Measurements from ENCODE around the gene MTCL1. TPM values are rescaled to one million over a fixed set of nuclear protein-coding genes. Genes with fewer than 3 reads are reported as not detected.

Gene MTCL1
- total and polyA plus RNA-seq, 4 donors = 1.3 to 12.4 (median 3.7) TPM

DNA sequence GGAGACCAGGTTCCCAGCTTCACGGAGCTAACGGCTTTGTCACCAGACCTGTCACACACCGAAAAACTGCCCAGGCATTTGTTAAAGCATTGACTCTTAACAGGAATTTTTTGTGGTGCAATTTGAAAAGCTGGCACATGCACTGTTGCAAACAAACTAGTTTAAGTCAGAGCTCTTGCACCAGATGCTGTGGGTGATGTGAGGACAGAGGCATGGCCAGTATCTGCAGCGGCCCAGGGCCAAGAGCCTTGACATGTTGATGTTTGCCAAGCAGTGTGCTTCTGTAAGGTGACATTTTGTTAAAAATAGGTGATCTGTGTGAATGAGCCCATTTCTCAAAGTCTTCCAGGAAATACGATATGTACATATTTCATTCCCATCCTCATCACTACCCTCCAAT is 142.5 kb downstream of the MTCL1 start:
- WGBS, 2 donors = 71 to 91% methylated on average over 5 of the region's 5 CpGs
- no peak overlapping the region for H3K27ac ChIP-seq (ENCODE audit: low read depth in 1 of 2, low read length in 1 of 2)
- no peaks in the 10 kb centered on the region for H3K36me3 ChIP-seq (ENCODE audit: control insufficient read depth in 4 of 4, insufficient read depth in 4 of 4, low read length in 4 of 4)
- peaks cover 0 to 9% (median 0%) of the 10 kb centered on the region in 5 donors for H3K4me1 ChIP-seq (ENCODE audit: control insufficient read depth in 5 of 5, insufficient read depth in 5 of 5, low read length in 5 of 5)
- no peaks in the 10 kb centered on the region for H3K27me3 ChIP-seq (ENCODE audit: control insufficient read depth in 3 of 3, insufficient read depth in 3 of 3, low read length in 2 of 3)
- ATAC-seq (ENCODE audit: insufficient read depth, low FRiP score) = no peak
- H3K9ac ChIP-seq (ENCODE audit: insufficient read depth in 1 of 2, low read length in 2 of 2) = no peak overlapping the region
- DNase-seq = no peak
- TF ChIP-seq, protein P1, sequence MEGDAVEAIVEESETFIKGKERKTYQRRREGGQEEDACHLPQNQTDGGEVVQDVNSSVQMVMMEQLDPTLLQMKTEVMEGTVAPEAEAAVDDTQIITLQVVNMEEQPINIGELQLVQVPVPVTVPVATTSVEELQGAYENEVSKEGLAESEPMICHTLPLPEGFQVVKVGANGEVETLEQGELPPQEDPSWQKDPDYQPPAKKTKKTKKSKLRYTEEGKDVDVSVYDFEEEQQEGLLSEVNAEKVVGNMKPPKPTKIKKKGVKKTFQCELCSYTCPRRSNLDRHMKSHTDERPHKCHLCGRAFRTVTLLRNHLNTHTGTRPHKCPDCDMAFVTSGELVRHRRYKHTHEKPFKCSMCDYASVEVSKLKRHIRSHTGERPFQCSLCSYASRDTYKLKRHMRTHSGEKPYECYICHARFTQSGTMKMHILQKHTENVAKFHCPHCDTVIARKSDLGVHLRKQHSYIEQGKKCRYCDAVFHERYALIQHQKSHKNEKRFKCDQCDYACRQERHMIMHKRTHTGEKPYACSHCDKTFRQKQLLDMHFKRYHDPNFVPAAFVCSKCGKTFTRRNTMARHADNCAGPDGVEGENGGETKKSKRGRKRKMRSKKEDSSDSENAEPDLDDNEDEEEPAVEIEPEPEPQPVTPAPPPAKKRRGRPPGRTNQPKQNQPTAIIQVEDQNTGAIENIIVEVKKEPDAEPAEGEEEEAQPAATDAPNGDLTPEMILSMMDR (IDR thresholded peaks at IDR 0.05; ENCODE audit: control extremely low read depth, extremely low read depth) = no peak
- H3K4me3 ChIP-seq = no peak overlapping the region
- no peaks in the 10 kb centered on the region for H3K9me3 ChIP-seq (ENCODE audit: control insufficient read depth in 4 of 4, insufficient read depth in 3 of 4, low read length in 3 of 4)

DNA sequence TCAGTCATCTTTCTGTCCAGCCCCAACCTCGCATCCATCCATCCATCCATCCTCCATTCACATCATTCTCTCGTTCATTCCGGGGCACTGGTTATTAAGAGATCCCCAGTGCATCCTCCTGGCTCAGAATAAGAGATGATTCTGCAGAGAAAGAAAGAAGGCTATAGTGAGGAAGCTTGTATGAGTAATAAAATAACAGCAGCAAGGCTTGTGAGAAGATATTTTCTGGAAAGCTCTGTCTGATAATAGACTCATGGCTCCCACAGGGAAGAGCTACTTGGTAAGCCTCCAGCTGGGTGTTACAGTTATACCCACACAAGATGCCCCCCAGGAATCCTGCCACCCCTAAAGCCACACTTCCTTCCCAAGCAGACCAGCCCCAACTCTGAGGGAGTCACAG is 143.2 kb downstream of the MTCL1 start:
- no peak for ATAC-seq (ENCODE audit: insufficient read depth, low FRiP score)
- Histone ChIP-seq H3K9ac (ENCODE audit: insufficient read depth in 1 of 2, low read length in 2 of 2) (no peak overlapping the region), H3K36me3 (ENCODE audit: control insufficient read depth in 4 of 4, insufficient read depth in 4 of 4, low read length in 4 of 4) (no peaks in the 10 kb centered on the region), H3K27ac (ENCODE audit: low read depth in 1 of 2, low read length in 1 of 2) (no peak overlapping the region), H3K27me3 (ENCODE audit: control insufficient read depth in 3 of 3, insufficient read depth in 3 of 3, low read length in 2 of 3) (no peaks in the 10 kb centered on the region), H3K4me1 (ENCODE audit: control insufficient read depth in 5 of 5, insufficient read depth in 5 of 5, low read length in 5 of 5) (peaks cover 0 to 9% (median 0%) of the 10 kb centered on the region in 5 donors), H3K4me3 (no peak overlapping the region), H3K9me3 (ENCODE audit: control insufficient read depth in 4 of 4, insufficient read depth in 3 of 4, low read length in 3 of 4) (no peaks in the 10 kb centered on the region)
- WGBS, 2 donors = 93 to 96% methylated on average over 3 of the region's 3 CpGs
- DNase-seq = no peak
- TF ChIP-seq, protein P1 (IDR thresholded peaks at IDR 0.05; ENCODE audit: control extremely low read depth, extremely low read depth) = no peak

DNA sequence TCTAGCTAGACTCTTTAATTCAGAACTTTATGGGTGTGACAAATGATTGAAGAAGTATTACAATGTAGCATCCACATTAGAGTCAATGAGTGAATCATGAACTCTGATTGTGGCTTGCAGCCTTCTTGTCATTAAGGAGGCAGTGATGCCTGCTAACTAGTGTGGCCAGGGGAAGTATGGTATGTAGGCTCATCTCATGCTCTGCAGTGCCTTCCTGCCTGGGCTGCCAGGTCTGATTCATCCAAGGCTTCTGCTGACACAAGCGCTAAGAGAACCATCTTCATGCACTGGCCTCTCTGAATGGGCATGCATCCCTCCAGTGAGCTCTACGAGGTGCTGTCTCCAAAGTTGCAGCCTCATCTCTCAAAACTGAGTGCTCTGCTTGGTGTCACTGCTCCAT is 144.3 kb downstream of the MTCL1 start:
- no peaks in the 10 kb centered on the region for H3K27me3 ChIP-seq (ENCODE audit: control insufficient read depth in 3 of 3, insufficient read depth in 3 of 3, low read length in 2 of 3)
- no peaks in the 10 kb centered on the region for H3K36me3 ChIP-seq (ENCODE audit: control insufficient read depth in 4 of 4, insufficient read depth in 4 of 4, low read length in 4 of 4)
- H3K9me3 ChIP-seq (ENCODE audit: control insufficient read depth in 4 of 4, insufficient read depth in 3 of 4, low read length in 3 of 4) = no peaks in the 10 kb centered on the region
- TF ChIP-seq, protein P1 (IDR thresholded peaks at IDR 0.05; ENCODE audit: control extremely low read depth, extremely low read depth) = no peak
- no peak overlapping the region for H3K9ac ChIP-seq (ENCODE audit: insufficient read depth in 1 of 2, low read length in 2 of 2)
- no peak for DNase-seq
- WGBS, 2 donors = 90 to 98% methylated on average over 2 of the region's 2 CpGs
- H3K27ac ChIP-seq (ENCODE audit: low read depth in 1 of 2, low read length in 1 of 2) = no peak overlapping the region
- peaks cover 0 to 5% (median 0%) of the 10 kb centered on the region in 5 donors for H3K4me1 ChIP-seq (ENCODE audit: control insufficient read depth in 5 of 5, insufficient read depth in 5 of 5, low read length in 5 of 5)
- no peak overlapping the region for H3K4me3 ChIP-seq
- ATAC-seq (ENCODE audit: insufficient read depth, low FRiP score) = no peak

DNA sequence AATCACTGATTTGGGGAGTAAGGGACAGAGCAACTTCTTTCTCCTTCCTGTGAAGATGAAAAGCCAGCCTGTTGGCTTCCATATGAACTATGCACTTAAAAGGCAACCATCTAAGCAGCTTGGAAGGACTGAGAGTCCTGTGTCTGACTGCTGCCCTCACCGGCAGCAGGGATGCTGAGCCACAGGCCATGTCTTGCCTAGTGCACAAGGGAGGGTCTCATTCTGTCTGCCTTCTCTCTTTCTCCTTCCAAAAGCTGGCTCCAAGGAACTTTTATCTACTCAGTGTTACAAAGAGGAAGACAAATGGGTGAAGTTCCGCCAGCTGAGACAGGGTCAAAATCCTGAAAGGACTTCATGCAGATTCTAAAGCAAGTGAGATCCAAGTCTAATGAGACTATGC is 146.3 kb downstream of the MTCL1 start:
- Histone ChIP-seq H3K27me3 (ENCODE audit: control insufficient read depth in 3 of 3, insufficient read depth in 3 of 3, low read length in 2 of 3) (no peaks in the 10 kb centered on the region), H3K27ac (ENCODE audit: low read depth in 1 of 2, low read length in 1 of 2) (no peak overlapping the region), H3K9me3 (ENCODE audit: control insufficient read depth in 4 of 4, insufficient read depth in 3 of 4, low read length in 3 of 4) (no peaks in the 10 kb centered on the region), H3K36me3 (ENCODE audit: control insufficient read depth in 4 of 4, insufficient read depth in 4 of 4, low read length in 4 of 4) (no peaks in the 10 kb centered on the region), H3K9ac (ENCODE audit: insufficient read depth in 1 of 2, low read length in 2 of 2) (no peak overlapping the region), H3K4me1 (ENCODE audit: control insufficient read depth in 5 of 5, insufficient read depth in 5 of 5, low read length in 5 of 5) (peaks cover 0 to 5% (median 0%) of the 10 kb centered on the region in 5 donors), H3K4me3 (no peak overlapping the region)
- DNase-seq (no peak), ATAC-seq (ENCODE audit: insufficient read depth, low FRiP score) (no peak)
- 90 to 91% methylated on average over 2 of the region's 2 CpGs for WGBS, 2 donors
- TF ChIP-seq, protein P1 (IDR thresholded peaks at IDR 0.05; ENCODE audit: control extremely low read depth, extremely low read depth) = no peak

Measured in lung (tissue), 12 donors.